Smooth muscle cell (in vitro differentiated cells): ENCODE data around the gene C10orf105. TPM values are rescaled to one million over a fixed set of nuclear protein-coding genes. Genes with fewer than 3 reads are reported as not detected.

Experiments used
- DNase-seq: peaks from one replicate; lab custom pipeline; 2025; ENCODE audit not compliant: unreplicated experiment; lab: John Stamatoyannopoulos, UW
- H2AFZ ChIP-seq: fragments of 200-600 bp; sonication (generic); 2 replicates; pipeline ENCODE4 v1.6.0; 2016; ENCODE audit warnings: antibody characterized with exemption, low read depth, mild to moderate bottlenecking
- H3F3A ChIP-seq: fragments of 200-600 bp; sonication (generic); 2 replicates; pipeline ENCODE4 v1.6.0; 2017; ENCODE audit warnings: antibody characterized with exemption, low read depth
- H3K27ac ChIP-seq: fragments of 200-600 bp; sonication (generic); 2 replicates; pipeline ENCODE4 v1.5.1; 2016; ENCODE audit warnings: low read depth, mild to moderate bottlenecking
- H3K27me3 ChIP-seq: fragments of 200-600 bp; sonication (generic); 2 replicates; pipeline ENCODE4 v1.6.1; 2016; ENCODE audit warnings: low read depth, mild to moderate bottlenecking
- H3K36me3 ChIP-seq: fragments of 200-600 bp; sonication (generic); 2 replicates; pipeline ENCODE4 v1.5.1; 2016; ENCODE audit warnings: low read depth
- H3K4me1 ChIP-seq: fragments of 200-600 bp; sonication (generic); 2 replicates; pipeline ENCODE4 v1.5.1; 2016; ENCODE audit warnings: low read depth
- H3K4me2 ChIP-seq: fragments of 200-600 bp; sonication (generic); 2 replicates; pipeline ENCODE4 v1.6.0; 2016; ENCODE audit warnings: mild to moderate bottlenecking
- H3K4me3 ChIP-seq: fragments of 200-600 bp; sonication (generic); 2 replicates; pipeline ENCODE4 v1.5.1; 2016; ENCODE audit warnings: mild to moderate bottlenecking
- H3K79me2 ChIP-seq: fragments of 200-600 bp; sonication (generic); 2 replicates; pipeline ENCODE4 v1.6.0; 2016; ENCODE audit warnings: low read depth, mild to moderate bottlenecking
- H3K9ac ChIP-seq: fragments of 200-600 bp; sonication (generic); 2 replicates; pipeline ENCODE4 v1.6.0; 2016; ENCODE audit warnings: low read depth
- H3K9me3 ChIP-seq: fragments of 200-600 bp; sonication (generic); replicated peaks from 2 replicates; pipeline ENCODE4 v1.5.1; 2016; ENCODE audit warnings: low read depth
- H4K20me1 ChIP-seq: fragments of 200-600 bp; sonication (generic); 2 replicates; pipeline ENCODE4 v1.6.0; 2016; ENCODE audit warnings: low read depth
- CTCF ChIP-seq: fragments of 200-600 bp; sonication (generic); IDR thresholded peaks from 2 replicates; pipeline ENCODE4 v1.5.1; 2017; ENCODE audit warnings: borderline replicate concordance, mild to moderate bottlenecking, antibody characterized with exemption; ENCODE audit not compliant: insufficient read depth, poor library complexity, severe bottlenecking
- WGBS: methylation state at CpG from one replicate; pipeline ENCODE4 v1.1.7; 2016; ENCODE audit warnings: low lambda C conversion rate; 5-methylcytosine and 5-hydroxymethylcytosine counted together
- polyA plus RNA-seq: library from polyadenylated mRNA; unstranded; fragments of >200 nt; fragmentation: Nextera tagmentation; extraction: Ambion mirVana; gene quantifications from 2 replicates; pipeline ENCODE4 v1.2.1, GENCODE V29; 2016
- total RNA-seq: library from RNA; depleted of rRNA; stranded (reverse); fragments of >200 nt; gene quantifications from 2 replicates; pipeline ENCODE4 v1.2.3, GENCODE V29; 2014

Gene C10orf105
- total and polyA plus RNA-seq, 2 experiments from 2014 or later: 0.09 TPM; not detected in 1

- no peak for DNase-seq
- H4K20me1 ChIP-seq: no peaks in the 10 kb centered on the region
- H3K4me1 ChIP-seq: peaks cover 9% of the 10 kb centered on the region
- no peaks in the 10 kb centered on the region for H3K36me3 ChIP-seq
- no peak for TF ChIP-seq CTCF
- no peak overlapping the region for H2AFZ ChIP-seq
- H3K79me2 ChIP-seq: no peaks in the 10 kb centered on the region
- H3K4me2 ChIP-seq: no peak overlapping the region
- no peak overlapping the region for H3K4me3 ChIP-seq
- 72% methylated on average over 18 of the region's 18 CpGs for WGBS
- H3K27ac ChIP-seq: no peak overlapping the region
- peaks cover 5% of the 10 kb centered on the region for H3K27me3 ChIP-seq
- H3F3A ChIP-seq: no peaks in the 10 kb centered on the region
- H3K9ac ChIP-seq: no peak overlapping the region
- no peaks in the 10 kb centered on the region for H3K9me3 ChIP-seq
Observed at GRCh38 chr10:71666639-71667386, 52.8 kb downstream of the C10orf105 start.

- Histone ChIP-seq H3K27me3 (peaks cover 11% of the 10 kb centered on the region), H3K4me1 (peaks cover 12% of the 10 kb centered on the region), H3K27ac (no peak overlapping the region), H3K4me3 (no peak overlapping the region), H3K4me2 (no peak overlapping the region), H4K20me1 (no peaks in the 10 kb centered on the region), H3K36me3 (no peaks in the 10 kb centered on the region), H3K9ac (no peak overlapping the region), H3K9me3 (no peaks in the 10 kb centered on the region), H3K79me2 (no peaks in the 10 kb centered on the region), H2AFZ (no peak overlapping the region), H3F3A (no peaks in the 10 kb centered on the region)
- DNase-seq: no peak
- 76% methylated on average over 9 of the region's 9 CpGs for WGBS
- TF ChIP-seq CTCF: no peak
Observed at GRCh38 chr10:71665456-71665855, 54.1 kb downstream of the C10orf105 start.

GRCh38 chr10:71664585-71664984, 55.0 kb downstream of the C10orf105 start:
- Histone ChIP-seq H3K4me1 (peaks cover 13% of the 10 kb centered on the region), H3K27me3 (peaks cover 12% of the 10 kb centered on the region), H3F3A (no peaks in the 10 kb centered on the region), H3K79me2 (no peaks in the 10 kb centered on the region), H3K4me3 (no peak overlapping the region), H3K9me3 (no peaks in the 10 kb centered on the region), H3K36me3 (no peaks in the 10 kb centered on the region), H3K4me2 (no peak overlapping the region), H3K27ac (no peak overlapping the region), H3K9ac (no peak overlapping the region), H4K20me1 (no peaks in the 10 kb centered on the region), H2AFZ (no peak overlapping the region)
- 90% methylated on average over 2 of the region's 2 CpGs for WGBS
- DNase-seq: no peak
- TF ChIP-seq CTCF: no peak

GRCh38 chr10:71663311-71663710, 56.3 kb downstream of the C10orf105 start:
- DNase-seq: no peak
- no peak overlapping the region for H3K9ac ChIP-seq

More at GRCh38 chr10:71663311-71663710, 56.3 kb downstream of the C10orf105 start:
- H3K36me3 ChIP-seq: no peaks in the 10 kb centered on the region
- no peak overlapping the region for H2AFZ ChIP-seq
- peaks cover 21% of the 10 kb centered on the region for H3K27me3 ChIP-seq
- H3K27ac ChIP-seq: no peak overlapping the region
- no peak overlapping the region for H3K4me2 ChIP-seq
- no peak overlapping the region for H3K4me3 ChIP-seq
- 76% methylated on average over 7 of the region's 7 CpGs for WGBS
- no peaks in the 10 kb centered on the region for H3F3A ChIP-seq
- peaks cover 26% of the 10 kb centered on the region for H3K4me1 ChIP-seq
- no peaks in the 10 kb centered on the region for H4K20me1 ChIP-seq
- TF ChIP-seq CTCF: no peak
- no peaks in the 10 kb centered on the region for H3K9me3 ChIP-seq
- no peaks in the 10 kb centered on the region for H3K79me2 ChIP-seq
